Measurements from ENCODE around the gene GAB1. TPM values are rescaled to one million over a fixed set of nuclear protein-coding genes. Genes with fewer than 3 reads are reported as not detected.

The GAB1 gene
- total and polyA plus RNA-seq, 2 of the 13 experiments (the other 11 are each of a cell fraction or from before 2014, with no cell fraction given): 8.7 to 14.7 TPM

DNA sequence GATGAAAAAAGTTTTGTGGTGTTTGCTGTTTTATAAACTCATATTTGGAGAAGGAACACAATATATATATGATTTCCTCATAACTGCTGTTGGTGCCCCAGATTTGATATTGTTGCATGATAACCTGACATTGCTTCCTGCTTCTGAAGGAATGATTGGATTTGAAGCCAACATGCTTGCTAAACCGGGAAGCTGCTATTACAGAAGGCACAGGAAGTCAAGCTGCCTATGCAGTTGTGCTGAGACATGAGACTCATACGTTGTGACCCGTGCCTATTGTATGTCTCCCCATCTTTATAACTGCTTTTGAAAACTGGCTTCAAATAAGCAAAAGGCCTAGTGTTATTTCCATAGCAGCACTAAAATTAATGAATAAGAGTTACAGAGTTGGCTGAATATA, 32.9 kb downstream of the GAB1 start:
- WGBS (ENCODE audit: low lambda C conversion rate): 98% methylated on average over 3 of the region's 3 CpGs
- Histone ChIP-seq H3K9ac (ENCODE audit: insufficient read depth, low read depth, low read length) (no peak overlapping the region), H4K20me1 (ENCODE audit: insufficient read depth, low read length) (0 out of 2 replicates have a peak, but pooled peaks cover 2% of the 10 kb centered on the region), H3K79me2 (ENCODE audit: insufficient read depth, low read length) (peaks cover 9% of the 10 kb centered on the region), H3K4me2 (ENCODE audit: low read depth, low read length) (no peak overlapping the region), H3K4me1 (ENCODE audit: insufficient read depth, low read length) (peaks cover 12% of the 10 kb centered on the region; the same call in 1 of the 2 replicates), H3K36me3 (replicated peaks in 1 of 2; ENCODE audit: control insufficient read depth in 1 of 2, insufficient read depth in 2 of 2, low read length in 2 of 2) (no peaks in the 10 kb centered on the region), H3K4me3 (replicated peaks in 1 of 3; ENCODE audit: insufficient read depth in 1 of 3, low read depth in 2 of 3, low read length in 3 of 3) (no peak overlapping the region), H3K27ac (ENCODE audit: extremely low read length, insufficient read depth, low read length) (no peak overlapping the region), H2AFZ (ENCODE audit: low read length) (no peak overlapping the region), H3K27me3 (ENCODE audit: control insufficient read depth in 1 of 2, insufficient read depth in 2 of 2, low read length in 2 of 2) (no peaks in the 10 kb centered on the region), H3K9me3 (ENCODE audit: low read length) (no peaks in the 10 kb centered on the region)
- intact Hi-C loops (cut with micrococcal nuclease; ENCODE audit: unreplicated experiment) (no loop called here), in situ Hi-C loops (cut with HindIII; ENCODE audit: extremely low pct_ligation_motif_present, low pct_unique_long_range_greater_than_20kb) (no loop called here)
- no peak for DNase-seq (ENCODE audit: low spot score)
- ChIA-PET POLR2A (no interaction called here), CTCF (ENCODE audit: low intra/inter-chr PET ratio, low total read pairs) (no interaction called here)
- no peak for FAIRE-seq
- no peak for ATAC-seq
- BruUV-seq (replicated peaks): no TSS peak
- TF ChIP-seq AKAP8 (CRISPR knock-in tag; IDR thresholded peaks at IDR 0.05) (no peak), HHEX (CRISPR knock-in tag; IDR thresholded peaks at IDR 0.05) (no peak), GZF1 (CRISPR knock-in tag; IDR thresholded peaks at IDR 0.05) (no peak), ZNF274 (CRISPR knock-in tag; IDR thresholded peaks at IDR 0.05) (no peak), CCDC6 (CRISPR knock-in tag; IDR thresholded peaks at IDR 0.05) (no peak), ZNF839 (CRISPR knock-in tag; IDR thresholded peaks at IDR 0.05; ENCODE audit: borderline replicate concordance) (no peak), ZNF143 (CRISPR knock-in tag; IDR thresholded peaks at IDR 0.05) (no peak), NCOA5 (CRISPR knock-in tag; IDR thresholded peaks at IDR 0.05) (no peak), ZBTB42 (CRISPR knock-in tag; IDR thresholded peaks at IDR 0.05) (no peak)
- TF ChIP-seq, protein P1, sequence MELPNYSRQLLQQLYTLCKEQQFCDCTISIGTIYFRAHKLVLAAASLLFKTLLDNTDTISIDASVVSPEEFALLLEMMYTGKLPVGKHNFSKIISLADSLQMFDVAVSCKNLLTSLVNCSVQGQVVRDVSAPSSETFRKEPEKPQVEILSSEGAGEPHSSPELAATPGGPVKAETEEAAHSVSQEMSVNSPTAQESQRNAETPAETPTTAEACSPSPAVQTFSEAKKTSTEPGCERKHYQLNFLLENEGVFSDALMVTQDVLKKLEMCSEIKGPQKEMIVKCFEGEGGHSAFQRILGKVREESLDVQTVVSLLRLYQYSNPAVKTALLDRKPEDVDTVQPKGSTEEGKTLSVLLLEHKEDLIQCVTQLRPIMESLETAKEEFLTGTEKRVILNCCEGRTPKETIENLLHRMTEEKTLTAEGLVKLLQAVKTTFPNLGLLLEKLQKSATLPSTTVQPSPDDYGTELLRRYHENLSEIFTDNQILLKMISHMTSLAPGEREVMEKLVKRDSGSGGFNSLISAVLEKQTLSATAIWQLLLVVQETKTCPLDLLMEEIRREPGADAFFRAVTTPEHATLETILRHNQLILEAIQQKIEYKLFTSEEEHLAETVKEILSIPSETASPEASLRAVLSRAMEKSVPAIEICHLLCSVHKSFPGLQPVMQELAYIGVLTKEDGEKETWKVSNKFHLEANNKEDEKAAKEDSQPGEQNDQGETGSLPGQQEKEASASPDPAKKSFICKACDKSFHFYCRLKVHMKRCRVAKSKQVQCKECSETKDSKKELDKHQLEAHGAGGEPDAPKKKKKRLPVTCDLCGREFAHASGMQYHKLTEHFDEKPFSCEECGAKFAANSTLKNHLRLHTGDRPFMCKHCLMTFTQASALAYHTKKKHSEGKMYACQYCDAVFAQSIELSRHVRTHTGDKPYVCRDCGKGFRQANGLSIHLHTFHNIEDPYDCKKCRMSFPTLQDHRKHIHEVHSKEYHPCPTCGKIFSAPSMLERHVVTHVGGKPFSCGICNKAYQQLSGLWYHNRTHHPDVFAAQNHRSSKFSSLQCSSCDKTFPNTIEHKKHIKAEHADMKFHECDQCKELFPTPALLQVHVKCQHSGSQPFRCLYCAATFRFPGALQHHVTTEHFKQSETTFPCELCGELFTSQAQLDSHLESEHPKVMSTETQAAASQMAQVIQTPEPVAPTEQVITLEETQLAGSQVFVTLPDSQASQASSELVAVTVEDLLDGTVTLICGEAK (IDR thresholded peaks at IDR 0.05): no peak
- TF ChIP-seq, protein P1 (CRISPR knock-in tag; IDR thresholded peaks at IDR 0.05): no peak
- TF ChIP-seq, protein P2, sequence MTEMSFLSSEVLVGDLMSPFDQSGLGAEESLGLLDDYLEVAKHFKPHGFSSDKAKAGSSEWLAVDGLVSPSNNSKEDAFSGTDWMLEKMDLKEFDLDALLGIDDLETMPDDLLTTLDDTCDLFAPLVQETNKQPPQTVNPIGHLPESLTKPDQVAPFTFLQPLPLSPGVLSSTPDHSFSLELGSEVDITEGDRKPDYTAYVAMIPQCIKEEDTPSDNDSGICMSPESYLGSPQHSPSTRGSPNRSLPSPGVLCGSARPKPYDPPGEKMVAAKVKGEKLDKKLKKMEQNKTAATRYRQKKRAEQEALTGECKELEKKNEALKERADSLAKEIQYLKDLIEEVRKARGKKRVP (CRISPR knock-in tag; IDR thresholded peaks at IDR 0.05): no peak
- TF ChIP-seq, protein P3, sequence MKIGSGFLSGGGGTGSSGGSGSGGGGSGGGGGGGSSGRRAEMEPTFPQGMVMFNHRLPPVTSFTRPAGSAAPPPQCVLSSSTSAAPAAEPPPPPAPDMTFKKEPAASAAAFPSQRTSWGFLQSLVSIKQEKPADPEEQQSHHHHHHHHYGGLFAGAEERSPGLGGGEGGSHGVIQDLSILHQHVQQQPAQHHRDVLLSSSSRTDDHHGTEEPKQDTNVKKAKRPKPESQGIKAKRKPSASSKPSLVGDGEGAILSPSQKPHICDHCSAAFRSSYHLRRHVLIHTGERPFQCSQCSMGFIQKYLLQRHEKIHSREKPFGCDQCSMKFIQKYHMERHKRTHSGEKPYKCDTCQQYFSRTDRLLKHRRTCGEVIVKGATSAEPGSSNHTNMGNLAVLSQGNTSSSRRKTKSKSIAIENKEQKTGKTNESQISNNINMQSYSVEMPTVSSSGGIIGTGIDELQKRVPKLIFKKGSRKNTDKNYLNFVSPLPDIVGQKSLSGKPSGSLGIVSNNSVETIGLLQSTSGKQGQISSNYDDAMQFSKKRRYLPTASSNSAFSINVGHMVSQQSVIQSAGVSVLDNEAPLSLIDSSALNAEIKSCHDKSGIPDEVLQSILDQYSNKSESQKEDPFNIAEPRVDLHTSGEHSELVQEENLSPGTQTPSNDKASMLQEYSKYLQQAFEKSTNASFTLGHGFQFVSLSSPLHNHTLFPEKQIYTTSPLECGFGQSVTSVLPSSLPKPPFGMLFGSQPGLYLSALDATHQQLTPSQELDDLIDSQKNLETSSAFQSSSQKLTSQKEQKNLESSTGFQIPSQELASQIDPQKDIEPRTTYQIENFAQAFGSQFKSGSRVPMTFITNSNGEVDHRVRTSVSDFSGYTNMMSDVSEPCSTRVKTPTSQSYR (CRISPR knock-in tag; IDR thresholded peaks at IDR 0.05; ENCODE audit: borderline replicate concordance): no peak
